HepG2 (cell line): ENCODE data around the gene SIAH2. TPM values are rescaled to one million over a fixed set of nuclear protein-coding genes. Genes with fewer than 3 reads are reported as not detected.

ENCODE experiments used
- BATF2 ChIP-seq: sonication (generic); formaldehyde crosslinking; IDR thresholded peaks from 2 replicates; pipeline ENCODE4 v1.8.0; 2022; ENCODE audit warnings: mild to moderate bottlenecking, missing genetic modification reagents, moderate library complexity
- CBFB ChIP-seq: sonication (generic); formaldehyde crosslinking; IDR thresholded peaks from 2 replicates; pipeline ENCODE4 v1.4.0; 2020; ENCODE audit warnings: missing genetic modification reagents
- CCDC6 ChIP-seq: sonication (generic); formaldehyde crosslinking; IDR thresholded peaks from 2 replicates; pipeline ENCODE4 v1.8.1; 2022; ENCODE audit warnings: mild to moderate bottlenecking, missing genetic modification reagents, moderate library complexity
- ERF ChIP-seq: IDR thresholded peaks from 2 replicates; pipeline ENCODE4 v1.6.1; 2018; ENCODE audit warnings: missing biosample characterization, missing genetic modification reagents
- FOXA3 ChIP-seq: IDR thresholded peaks from 2 replicates; pipeline ENCODE4 v1.6.1; 2016; ENCODE audit warnings: missing genetic modification reagents, missing compliant biosample characterization
- FOXK1 ChIP-seq: sonication (generic); formaldehyde crosslinking; IDR thresholded peaks from 2 replicates; pipeline ENCODE4 v1.4.0; 2020; ENCODE audit warnings: low read depth, missing genetic modification reagents, borderline replicate concordance
- ISL2 ChIP-seq: sonication (generic); formaldehyde crosslinking; IDR thresholded peaks from 2 replicates; pipeline ENCODE4 v1.5.0; 2020; ENCODE audit warnings: missing genetic modification reagents
- KAT7 ChIP-seq: IDR thresholded peaks from 2 replicates; pipeline ENCODE4 v1.6.1; 2018; ENCODE audit warnings: borderline replicate concordance, missing compliant biosample characterization
- MTA1 ChIP-seq: sonication (generic); formaldehyde crosslinking; IDR thresholded peaks from 2 replicates; pipeline ENCODE4 v1.4.0; 2020; ENCODE audit warnings: missing genetic modification reagents, mild to moderate bottlenecking, borderline replicate concordance
- RARA ChIP-seq: IDR thresholded peaks from 2 replicates; pipeline ENCODE4 v1.6.1; 2016; ENCODE audit warnings: missing genetic modification reagents, missing compliant biosample characterization
- SMARCE1 ChIP-seq: fragments of 450-650 bp; IDR thresholded peaks from 2 replicates; pipeline ENCODE4 v1.6.1; 2017; ENCODE audit warnings: borderline replicate concordance
- TCF12 ChIP-seq, 2 experiments: fragments of 450-650 bp in 1 of 2; sonication (generic) in 1 of 2; formaldehyde crosslinking in 1 of 2; IDR thresholded peaks; 2 replicates each; pipeline versions ENCODE4 v1.6.1 to v1.8.0; 2017 to 2022; ENCODE audit warnings: antibody characterized with exemption in 1 of 2, mild to moderate bottlenecking in 1 of 2, missing genetic modification reagents in 1 of 2, moderate library complexity in 1 of 2
- ZMYM4 ChIP-seq: sonication (generic); formaldehyde crosslinking; IDR thresholded peaks from 2 replicates; pipeline ENCODE4 v1.8.1; 2023; ENCODE audit warnings: mild to moderate bottlenecking, missing genetic modification reagents
- ZNF292 ChIP-seq: sonication (generic); formaldehyde crosslinking; IDR thresholded peaks from 2 replicates; pipeline ENCODE4 v1.8.1; 2022; ENCODE audit warnings: mild to moderate bottlenecking, low read depth, missing genetic modification reagents, borderline replicate concordance
- ZNF709 ChIP-seq: sonication (generic); formaldehyde crosslinking; IDR thresholded peaks from 2 replicates; pipeline ENCODE4 v1.5.0; 2020; ENCODE audit warnings: mild to moderate bottlenecking, missing genetic modification reagents
- ZSCAN21 ChIP-seq: sonication (generic); formaldehyde crosslinking; IDR thresholded peaks from 2 replicates; pipeline ENCODE4 v1.8.0; 2022; ENCODE audit warnings: mild to moderate bottlenecking, missing genetic modification reagents, moderate library complexity, borderline replicate concordance
- polyA plus RNA-seq, 8 experiments: library from polyadenylated mRNA; depleted of rRNA in 3 of 8; stranded (reverse) in 7 of 8; unstranded in 1 of 8; fragments of >200 nt; fragmentation: Illumina TruSeq in 4 of 8; extraction: Trizol in 4 of 8; gene quantifications; 2 replicates each; pipeline versions ENCODE4 v1.2.1 to v1.2.3, GENCODE V29; 2011 to 2016; ENCODE audit warnings: low read depth in 4 of 8, missing spikeins in 1 of 8, mixed read lengths in 1 of 8; ENCODE audit not compliant: insufficient read depth in 1 of 8
- total RNA-seq, 5 experiments: library from RNA; depleted of rRNA; stranded (reverse); fragments of >200 nt; fragmentation: Illumina TruSeq; extraction: Trizol; gene quantifications; 2 replicates each; pipeline ENCODE4 v1.2.3, GENCODE V29; 2016; ENCODE audit warnings: low read depth in 1 of 5
- TF ChIP-seq, protein P1 (sequence below), 2 experiments: sonication (generic) in 1 of 2; formaldehyde crosslinking in 1 of 2; IDR thresholded peaks; 2 replicates each; pipeline versions ENCODE4 v1.4.0 to v1.6.1; 2016 to 2020; ENCODE audit warnings: borderline replicate concordance in 1 of 2, low read depth in 1 of 2, mild to moderate bottlenecking in 1 of 2, missing genetic modification reagents in 1 of 2

Gene SIAH2
- total and polyA plus RNA-seq, 2 of the 13 experiments (the other 11 are each of a cell fraction or from before 2014, with no cell fraction given), result 71.8 to 117 TPM

- TF ChIP-seq BATF2 (CRISPR knock-in tag) (peak; percentile 63; the same call in 1 of the 2 replicates), ZNF709 (CRISPR knock-in tag) (peak; percentile 75; the same call in 1 of the 2 replicates), ZNF292 (CRISPR knock-in tag) (peak; percentile 77; the same call in 1 of the 2 replicates), SMARCE1 (no peak), FOXK1 (CRISPR knock-in tag) (0 out of 2 replicates have a peak, but pooled peaks have one; percentile 8), MTA1 (CRISPR knock-in tag) (peak; percentile 43; the same call in 1 of the 2 replicates), ISL2 (CRISPR knock-in tag) (no peak), CBFB (peak; percentile 48; the same call in 1 of the 2 replicates), CCDC6 (CRISPR knock-in tag) (0 out of 2 replicates have a peak, but pooled peaks have one; percentile 63), ERF (CRISPR knock-in tag) (peak; percentile 78), KAT7 (peak; percentile 70; the same call in 1 of the 2 replicates), ZSCAN21 (CRISPR knock-in tag) (peak; percentile 86; the same call in 1 of the 2 replicates), TCF12 (IDR thresholded peaks at IDR 0.05) (no peak), TCF12 (CRISPR knock-in tag; IDR thresholded peaks at IDR 0.05) (no peak; the same call in 1 of the 2 replicates), FOXA3 (CRISPR knock-in tag) (no peak; the same call in 1 of the 2 replicates), ZMYM4 (CRISPR knock-in tag) (peak; percentile 71; the same call in 1 of the 2 replicates), RARA (CRISPR knock-in tag) (peak; percentile 16; the same call in 1 of the 2 replicates)
- TF ChIP-seq, protein P1, sequence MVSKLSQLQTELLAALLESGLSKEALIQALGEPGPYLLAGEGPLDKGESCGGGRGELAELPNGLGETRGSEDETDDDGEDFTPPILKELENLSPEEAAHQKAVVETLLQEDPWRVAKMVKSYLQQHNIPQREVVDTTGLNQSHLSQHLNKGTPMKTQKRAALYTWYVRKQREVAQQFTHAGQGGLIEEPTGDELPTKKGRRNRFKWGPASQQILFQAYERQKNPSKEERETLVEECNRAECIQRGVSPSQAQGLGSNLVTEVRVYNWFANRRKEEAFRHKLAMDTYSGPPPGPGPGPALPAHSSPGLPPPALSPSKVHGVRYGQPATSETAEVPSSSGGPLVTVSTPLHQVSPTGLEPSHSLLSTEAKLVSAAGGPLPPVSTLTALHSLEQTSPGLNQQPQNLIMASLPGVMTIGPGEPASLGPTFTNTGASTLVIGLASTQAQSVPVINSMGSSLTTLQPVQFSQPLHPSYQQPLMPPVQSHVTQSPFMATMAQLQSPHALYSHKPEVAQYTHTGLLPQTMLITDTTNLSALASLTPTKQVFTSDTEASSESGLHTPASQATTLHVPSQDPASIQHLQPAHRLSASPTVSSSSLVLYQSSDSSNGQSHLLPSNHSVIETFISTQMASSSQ (IDR thresholded peaks at IDR 0.05; ENCODE audit: low read depth), result no peak
- TF ChIP-seq, protein P1 (CRISPR knock-in tag; IDR thresholded peaks at IDR 0.05; ENCODE audit: borderline replicate concordance), result peak; percentile 11; the same call in 1 of the 2 replicates
Observed at GRCh38 chr3:150763122-150763840, at the start of gene SIAH2 (continued).
